GM21526 (cell line): Measurements from ENCODE around the gene TPD52L2.

Experiments used
- ATAC-seq: cut with Tn5 transposase; IDR thresholded peaks from one replicate; pipeline ENCODE4 v1.9.1; 2021; ENCODE audit warnings: moderate library complexity; ENCODE audit not compliant: unreplicated experiment, low FRiP score

TPD52L2 gene

GRCh38 chr20:63864978-63865640 is at the start of gene TPD52L2:
TSS of gene TPD52L2 (plus strand) at chr20:63865270. CDS start at chr20:63865366, 96 bp downstream.
- ATAC-seq, result peak; percentile 60

GRCh38 chr20:63815615-63816253 is 49.3 kb upstream of the TPD52L2 start:
- ATAC-seq, result no peak

GRCh38 chr20:63819224-63819921 is 45.7 kb upstream of the TPD52L2 start:
- no peak for ATAC-seq

- no peak for ATAC-seq
These were observed 43.3 kb upstream of the TPD52L2 start for GRCh38 chr20:63821811-63822210.

GRCh38 chr20:63822276-63822696 is 42.8 kb upstream of the TPD52L2 start:
- ATAC-seq, result no peak

- ATAC-seq, result no peak
These were observed 41.3 kb upstream of the TPD52L2 start for GRCh38 chr20:63823691-63824311.

- ATAC-seq, result no peak
These were observed 39.5 kb upstream of the TPD52L2 start for GRCh38 chr20:63825331-63826118.

- ATAC-seq, result no peak
These were observed 38.3 kb upstream of the TPD52L2 start for GRCh38 chr20:63826753-63827152.

- ATAC-seq, result no peak
These were observed 36.9 kb upstream of the TPD52L2 start for GRCh38 chr20:63828124-63828523.

- ATAC-seq, result no peak
These were observed 36.5 kb upstream of the TPD52L2 start for GRCh38 chr20:63828545-63828944.

GRCh38 chr20:63828951-63829350 is 36.1 kb upstream of the TPD52L2 start:
- no peak for ATAC-seq

GRCh38 chr20:63829603-63829944 is 35.5 kb upstream of the TPD52L2 start:
- ATAC-seq, result no peak

- ATAC-seq, result no peak
These were observed 34.9 kb upstream of the TPD52L2 start for GRCh38 chr20:63829945-63830835.

- no peak for ATAC-seq
These were observed 34.1 kb upstream of the TPD52L2 start, which contains the start of gene ZBTB46 for GRCh38 chr20:63830841-63831588. TSS of gene ZBTB46 (minus strand) at chr20:63831264. CDS start at chr20:63790757, 40,507 bp downstream.

- no peak for ATAC-seq
These were observed 33.5 kb upstream of the TPD52L2 start for GRCh38 chr20:63831646-63831992.

- no peak for ATAC-seq
These were observed 32.9 kb upstream of the TPD52L2 start for GRCh38 chr20:63831993-63832686.

GRCh38 chr20:63833776-63834490 is 31.1 kb upstream of the TPD52L2 start:
- ATAC-seq, result no peak

- no peak for ATAC-seq
These were observed 30.6 kb upstream of the TPD52L2 start for GRCh38 chr20:63834491-63834880.
